Kidney epithelial cell (primary cell): ENCODE data around the gene AMD1. TPM values are rescaled to one million over a fixed set of nuclear protein-coding genes. Genes with fewer than 3 reads are reported as not detected.
"Not testable (repeated sequence)": the region's sequence is repeated elsewhere in the genome, so short reads cannot be mapped to it uniquely, and the experiment has no call there.

Experiments
- DNase-seq: peaks from one replicate; pipeline ENCODE4 v3.0.0-alpha.2; 2010; ENCODE audit warnings: low read depth
- H3K27me3 ChIP-seq: 2 replicates; pipeline ENCODE4 v1.6.0; 2011; ENCODE audit warnings: low read length; ENCODE audit not compliant: control insufficient read depth, insufficient read depth
- H3K36me3 ChIP-seq: 2 replicates; pipeline ENCODE4 v1.5.1; 2011; ENCODE audit warnings: low read length; ENCODE audit not compliant: control insufficient read depth, insufficient read depth
- H3K4me3 ChIP-seq: 2 replicates; pipeline ENCODE4 v1.5.1; 2011; ENCODE audit warnings: low read depth, mild to moderate bottlenecking, control low read depth, low read length
- total RNA-seq: library from RNA; depleted of rRNA; stranded (reverse); fragments of >200 nt; gene quantifications from 2 replicates; pipeline ENCODE4 v1.2.3, GENCODE V29; 2015
- TF ChIP-seq, protein P1 (sequence below): IDR thresholded peaks from 2 replicates; pipeline ENCODE4 v1.5.1; 2011; ENCODE audit warnings: mild to moderate bottlenecking, moderate library complexity, low read length, control low read depth, inconsistent platforms; ENCODE audit not compliant: insufficient read depth, poor library complexity, severe bottlenecking

AMD1 gene
- total RNA-seq, 1 donor from 2014 or later = 93.6 TPM

DNA sequence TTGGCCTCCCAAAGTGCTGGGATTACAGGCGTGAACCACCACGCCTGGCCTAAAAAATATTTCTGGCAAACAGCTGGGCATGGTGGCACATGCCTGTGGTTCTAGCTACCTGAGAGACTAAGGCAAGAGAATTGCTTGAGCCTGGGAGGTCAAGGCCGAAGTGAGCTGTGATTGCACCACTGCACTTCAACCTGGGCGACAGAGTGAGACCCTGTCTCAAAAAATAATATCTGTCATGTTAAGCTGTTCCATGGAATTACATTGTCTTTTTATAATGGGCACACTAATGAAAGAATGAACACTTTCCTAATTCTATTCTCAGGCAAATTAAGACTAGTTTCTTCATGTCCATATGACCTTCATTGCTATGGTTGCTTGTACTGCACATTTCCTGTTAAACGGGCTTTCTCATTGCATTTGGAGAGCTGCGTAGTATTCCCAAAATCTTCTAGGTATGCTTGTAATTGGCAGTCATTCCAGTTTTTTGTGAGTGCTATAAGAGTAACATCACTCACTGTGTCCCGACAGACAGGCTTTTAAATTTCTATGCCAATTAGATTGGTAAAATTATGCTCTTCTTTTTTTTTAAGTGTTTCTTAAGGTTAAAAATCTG, 12.1 kb downstream of the AMD1 start:
- Histone ChIP-seq H3K27me3 (no peaks in the 10 kb centered on the region), H3K36me3 (no peaks in the 10 kb centered on the region), H3K4me3 (no peak overlapping the region)
- DNase-seq = no peak
- TF ChIP-seq, protein P1, sequence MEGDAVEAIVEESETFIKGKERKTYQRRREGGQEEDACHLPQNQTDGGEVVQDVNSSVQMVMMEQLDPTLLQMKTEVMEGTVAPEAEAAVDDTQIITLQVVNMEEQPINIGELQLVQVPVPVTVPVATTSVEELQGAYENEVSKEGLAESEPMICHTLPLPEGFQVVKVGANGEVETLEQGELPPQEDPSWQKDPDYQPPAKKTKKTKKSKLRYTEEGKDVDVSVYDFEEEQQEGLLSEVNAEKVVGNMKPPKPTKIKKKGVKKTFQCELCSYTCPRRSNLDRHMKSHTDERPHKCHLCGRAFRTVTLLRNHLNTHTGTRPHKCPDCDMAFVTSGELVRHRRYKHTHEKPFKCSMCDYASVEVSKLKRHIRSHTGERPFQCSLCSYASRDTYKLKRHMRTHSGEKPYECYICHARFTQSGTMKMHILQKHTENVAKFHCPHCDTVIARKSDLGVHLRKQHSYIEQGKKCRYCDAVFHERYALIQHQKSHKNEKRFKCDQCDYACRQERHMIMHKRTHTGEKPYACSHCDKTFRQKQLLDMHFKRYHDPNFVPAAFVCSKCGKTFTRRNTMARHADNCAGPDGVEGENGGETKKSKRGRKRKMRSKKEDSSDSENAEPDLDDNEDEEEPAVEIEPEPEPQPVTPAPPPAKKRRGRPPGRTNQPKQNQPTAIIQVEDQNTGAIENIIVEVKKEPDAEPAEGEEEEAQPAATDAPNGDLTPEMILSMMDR = no peak

DNA sequence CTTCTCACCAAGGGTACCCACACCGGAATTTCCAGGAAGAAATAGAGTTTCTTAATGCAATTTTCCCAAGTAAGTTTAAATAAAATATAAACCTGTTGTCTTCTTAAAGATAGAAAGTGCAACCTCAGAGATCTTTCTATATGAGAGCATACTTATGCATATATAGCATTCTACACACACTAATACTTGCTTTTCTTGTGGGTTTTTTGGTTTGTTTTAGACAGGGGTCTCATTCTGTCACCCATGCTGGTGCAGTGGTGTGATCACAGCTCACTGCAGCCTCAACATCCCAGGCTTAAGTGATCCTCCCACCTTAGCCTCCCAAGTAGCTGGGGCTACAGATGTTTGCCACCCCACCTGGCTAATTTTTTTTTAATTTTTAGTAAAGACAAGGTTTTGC, 15.7 kb downstream of the AMD1 start:
- no peaks in the 10 kb centered on the region for H3K27me3 ChIP-seq
- H3K36me3 ChIP-seq = no peaks in the 10 kb centered on the region
- no peak for DNase-seq
- TF ChIP-seq, protein P1 = no peak
- no peak overlapping the region for H3K4me3 ChIP-seq

DNA sequence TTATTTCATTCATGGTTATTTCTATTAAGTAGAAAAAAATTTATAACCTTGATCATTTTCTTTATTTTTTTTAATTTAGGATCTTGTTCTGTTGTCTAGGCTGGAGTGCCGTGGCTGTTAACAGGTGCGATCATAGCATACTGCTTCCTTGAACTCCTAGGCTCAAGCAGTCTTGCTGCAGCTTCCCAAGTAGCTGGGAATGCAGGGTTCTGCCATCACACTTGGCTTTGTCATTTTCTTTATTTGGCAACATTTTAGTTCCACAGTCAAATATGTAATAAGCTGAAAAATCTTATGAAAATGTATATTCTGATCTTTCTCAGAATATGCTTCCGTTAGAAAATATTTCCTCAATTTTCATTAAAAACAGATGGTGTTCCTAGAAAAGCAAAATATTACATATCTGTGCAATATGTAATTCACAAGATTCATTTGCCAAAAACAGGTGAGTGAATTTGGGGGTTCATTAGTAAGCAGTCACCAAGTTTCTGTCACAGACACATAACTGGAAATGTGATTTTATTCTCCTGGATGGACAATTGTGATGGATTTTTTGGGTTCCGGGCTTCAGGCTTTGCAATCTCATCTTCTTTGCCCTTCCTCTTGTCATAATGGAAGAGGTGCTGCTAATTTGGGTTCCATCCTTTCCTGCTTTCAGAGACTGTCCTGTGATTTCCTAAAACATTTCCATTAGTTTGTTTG, 21.5 kb downstream of the AMD1 start:
- H3K36me3 ChIP-seq = peaks cover 3% of the 10 kb centered on the region
- no peaks in the 10 kb centered on the region for H3K27me3 ChIP-seq
- TF ChIP-seq, protein P1 = no peak
- no peak overlapping the region for H3K4me3 ChIP-seq
- no peak for DNase-seq

DNA sequence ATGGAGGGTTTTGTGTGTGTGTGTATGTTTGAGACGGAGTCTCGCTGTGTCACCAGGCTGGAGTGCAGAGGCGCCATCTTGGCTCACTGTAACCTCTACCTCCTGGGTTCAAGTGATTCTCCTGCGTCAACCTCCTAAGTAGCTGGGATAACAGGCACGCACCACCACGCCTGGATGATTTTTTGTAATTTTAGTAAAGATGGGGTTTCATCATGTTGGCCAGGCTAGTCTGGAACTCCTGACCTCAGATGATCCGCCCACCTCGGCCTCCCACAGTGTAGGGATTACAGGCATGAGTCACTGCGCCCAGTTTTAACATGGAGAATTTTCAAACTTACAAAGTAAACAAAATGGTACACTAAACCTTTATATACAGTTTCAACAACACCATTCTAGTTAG, 22.8 kb downstream of the AMD1 start:
- H3K27me3 ChIP-seq = no peaks in the 10 kb centered on the region
- peaks cover 3% of the 10 kb centered on the region for H3K36me3 ChIP-seq
- no peak for DNase-seq
- H3K4me3 ChIP-seq = no peak overlapping the region
- TF ChIP-seq, protein P1 = no peak

DNA sequence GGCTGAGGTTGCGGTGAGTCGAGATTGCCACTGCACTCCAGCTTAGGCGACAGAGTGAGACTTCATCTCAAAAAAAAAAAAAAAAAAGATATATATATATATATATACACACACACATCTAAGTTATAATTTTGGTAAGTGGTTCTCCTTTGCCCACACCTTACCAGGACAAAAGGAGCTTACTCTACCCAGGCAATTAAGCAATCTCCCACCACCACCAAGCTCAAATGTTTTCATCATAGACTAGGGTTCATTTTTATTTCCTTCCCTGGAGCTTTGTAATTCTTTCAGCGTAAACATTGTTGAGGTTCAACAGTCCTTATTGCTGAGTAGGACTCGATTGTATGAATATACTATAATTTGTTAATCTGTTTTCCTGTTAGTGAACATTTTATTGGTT, 23.5 kb downstream of the AMD1 start:
- Histone ChIP-seq H3K4me3 (no peak overlapping the region), H3K36me3 (peaks cover 3% of the 10 kb centered on the region), H3K27me3 (no peaks in the 10 kb centered on the region)
- DNase-seq = no peak
- TF ChIP-seq, protein P1 = no peak

DNA sequence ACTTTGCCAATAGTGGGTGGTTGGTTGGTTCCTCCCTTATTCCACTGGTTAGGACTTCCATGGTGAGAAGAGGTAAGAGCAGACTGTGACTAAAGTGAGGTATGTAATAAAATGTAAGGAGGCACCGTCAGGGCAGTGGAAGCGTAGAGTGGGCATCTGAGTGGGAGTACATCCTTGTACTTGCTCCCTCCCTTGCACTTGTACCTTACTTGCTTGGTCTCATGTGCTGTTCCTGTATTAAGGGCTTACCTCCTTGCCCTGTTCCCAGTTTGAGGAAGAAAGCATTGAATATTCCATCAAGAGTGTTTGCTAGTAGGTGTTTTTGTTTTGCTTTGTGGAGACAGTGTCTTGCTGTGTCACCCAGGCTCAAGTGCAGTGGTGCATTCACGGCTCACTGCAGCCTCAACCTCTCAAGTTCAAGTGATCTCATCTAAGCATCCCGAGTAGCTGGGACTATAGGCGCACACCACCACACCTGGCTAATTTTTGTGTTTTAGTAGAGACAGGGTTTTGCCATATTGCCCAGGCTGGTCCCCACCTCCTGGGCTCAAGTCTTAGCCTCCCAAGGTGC, 25.5 kb downstream of the AMD1 start:
- TF ChIP-seq, protein P1 = no peak
- Histone ChIP-seq H3K4me3 (no peak overlapping the region), H3K36me3 (peaks cover 3% of the 10 kb centered on the region), H3K27me3 (no peaks in the 10 kb centered on the region)
- no peak for DNase-seq

DNA sequence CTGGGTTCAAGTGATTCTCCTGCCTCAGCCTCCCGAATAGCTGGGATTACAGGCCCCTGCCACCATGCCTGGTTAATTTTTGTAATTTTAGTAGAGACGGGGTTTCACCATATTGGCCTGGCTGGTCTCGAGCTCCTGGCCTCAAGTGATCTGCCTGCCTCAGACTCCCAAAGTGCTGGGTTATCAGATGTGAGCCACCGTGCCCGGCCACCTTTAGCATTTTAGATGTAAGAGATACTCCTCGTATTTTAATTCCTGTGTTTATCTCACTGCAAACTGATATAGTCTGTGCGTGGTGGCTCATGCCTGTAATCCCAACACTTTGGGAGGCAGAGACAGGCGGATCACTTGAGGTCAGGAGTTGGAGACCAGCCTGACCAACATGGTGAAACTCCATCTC, 27.0 kb downstream of the AMD1 start:
- H3K4me3 ChIP-seq, H3K36me3 ChIP-seq, H3K27me3 ChIP-seq, DNase-seq: not testable (repeated sequence)
